Measurements from ENCODE around the gene RNF183.

Gene RNF183, protein sequence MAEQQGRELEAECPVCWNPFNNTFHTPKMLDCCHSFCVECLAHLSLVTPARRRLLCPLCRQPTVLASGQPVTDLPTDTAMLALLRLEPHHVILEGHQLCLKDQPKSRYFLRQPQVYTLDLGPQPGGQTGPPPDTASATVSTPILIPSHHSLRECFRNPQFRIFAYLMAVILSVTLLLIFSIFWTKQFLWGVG

DNA sequence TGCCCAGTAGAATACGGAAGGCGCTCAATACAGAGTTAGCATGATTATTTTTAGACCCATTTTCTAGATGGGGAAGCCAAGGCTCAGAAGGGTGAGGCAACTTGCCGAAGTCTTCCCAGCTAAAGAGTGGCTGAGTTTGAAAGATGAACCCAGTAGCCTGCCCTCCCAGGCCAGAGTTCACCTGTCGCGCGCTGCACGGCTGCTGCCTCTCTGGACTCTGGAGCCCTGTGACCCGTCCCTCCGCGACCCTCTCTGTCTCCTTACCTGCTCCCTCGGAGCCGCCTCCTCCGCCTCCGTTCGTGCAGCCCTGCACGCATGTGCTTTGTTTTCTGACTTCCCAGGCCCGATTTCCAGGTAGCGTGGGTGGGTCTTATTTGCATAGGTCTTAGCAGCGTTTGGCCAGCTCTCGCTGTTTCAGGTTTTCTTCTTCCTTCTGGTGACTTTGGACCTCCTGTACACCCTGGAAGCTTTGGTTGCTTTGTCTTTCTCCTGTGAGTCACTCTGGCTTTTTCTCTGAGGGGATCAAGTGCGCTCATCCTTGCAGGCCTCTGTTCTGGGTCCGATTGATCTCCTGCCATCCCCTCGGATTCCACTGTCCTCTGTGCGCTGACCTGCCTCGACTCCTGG, at the start of gene RNF183:
Gene RNF183, minus strand, starts transcription at position 585 of the 627 bp plus-strand sequence. CDS start 5,192 bp downstream, outside the sequence.
- TF ChIP-seq, protein P1, sequence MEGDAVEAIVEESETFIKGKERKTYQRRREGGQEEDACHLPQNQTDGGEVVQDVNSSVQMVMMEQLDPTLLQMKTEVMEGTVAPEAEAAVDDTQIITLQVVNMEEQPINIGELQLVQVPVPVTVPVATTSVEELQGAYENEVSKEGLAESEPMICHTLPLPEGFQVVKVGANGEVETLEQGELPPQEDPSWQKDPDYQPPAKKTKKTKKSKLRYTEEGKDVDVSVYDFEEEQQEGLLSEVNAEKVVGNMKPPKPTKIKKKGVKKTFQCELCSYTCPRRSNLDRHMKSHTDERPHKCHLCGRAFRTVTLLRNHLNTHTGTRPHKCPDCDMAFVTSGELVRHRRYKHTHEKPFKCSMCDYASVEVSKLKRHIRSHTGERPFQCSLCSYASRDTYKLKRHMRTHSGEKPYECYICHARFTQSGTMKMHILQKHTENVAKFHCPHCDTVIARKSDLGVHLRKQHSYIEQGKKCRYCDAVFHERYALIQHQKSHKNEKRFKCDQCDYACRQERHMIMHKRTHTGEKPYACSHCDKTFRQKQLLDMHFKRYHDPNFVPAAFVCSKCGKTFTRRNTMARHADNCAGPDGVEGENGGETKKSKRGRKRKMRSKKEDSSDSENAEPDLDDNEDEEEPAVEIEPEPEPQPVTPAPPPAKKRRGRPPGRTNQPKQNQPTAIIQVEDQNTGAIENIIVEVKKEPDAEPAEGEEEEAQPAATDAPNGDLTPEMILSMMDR (IDR thresholded peaks at IDR 0.05; ENCODE audit: insufficient read depth, low read length, poor library complexity, severe bottlenecking): no peak
- H3K27me3 ChIP-seq (replicated peaks; ENCODE audit: control insufficient read depth, insufficient read depth, low read length): 0 out of 2 replicates have a peak, but pooled peaks cover 1% of the 10 kb centered on the region
- no peak within 1 kb of the TSS for H3K4me3 ChIP-seq (replicated peaks; ENCODE audit: low read depth, low read length)
- H3K36me3 ChIP-seq (ENCODE audit: control insufficient read depth, insufficient read depth, low read length): no peaks in the 10 kb centered on the region
- DNase-seq (ENCODE audit: extremely low read depth, insufficient read length): no peak

DNA sequence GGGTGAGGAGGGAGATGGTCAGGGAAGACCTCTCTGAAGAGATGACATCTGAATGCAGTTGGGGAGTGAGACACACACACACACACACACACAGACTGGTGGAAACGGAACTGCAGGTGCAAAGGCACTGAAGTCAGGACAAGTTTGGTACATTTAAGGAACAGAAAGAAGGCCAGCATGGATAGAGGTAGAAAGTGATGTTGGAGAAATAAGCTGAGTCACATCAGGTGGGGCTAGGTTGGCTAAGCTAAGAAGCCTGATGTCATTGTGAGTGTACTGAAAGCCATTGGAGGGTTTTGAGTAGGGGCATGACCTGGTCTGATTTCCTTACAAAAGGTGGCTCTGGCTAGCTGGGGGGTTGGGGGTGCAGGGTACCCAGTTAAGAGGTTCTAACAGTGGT, 49.2 kb upstream of the RNF183 start:
- TF ChIP-seq, protein P1 (IDR thresholded peaks at IDR 0.05; ENCODE audit: insufficient read depth, low read length, poor library complexity, severe bottlenecking): no peak
- H3K4me3 ChIP-seq (replicated peaks; ENCODE audit: low read depth, low read length): no peak overlapping the region
- H3K36me3 ChIP-seq (ENCODE audit: control insufficient read depth, insufficient read depth, low read length): no peaks in the 10 kb centered on the region
- H3K27me3 ChIP-seq (replicated peaks; ENCODE audit: control insufficient read depth, insufficient read depth, low read length): no peaks in the 10 kb centered on the region; the same call in 1 of the 2 replicates
- no peak for DNase-seq (ENCODE audit: extremely low read depth, insufficient read length)

DNA sequence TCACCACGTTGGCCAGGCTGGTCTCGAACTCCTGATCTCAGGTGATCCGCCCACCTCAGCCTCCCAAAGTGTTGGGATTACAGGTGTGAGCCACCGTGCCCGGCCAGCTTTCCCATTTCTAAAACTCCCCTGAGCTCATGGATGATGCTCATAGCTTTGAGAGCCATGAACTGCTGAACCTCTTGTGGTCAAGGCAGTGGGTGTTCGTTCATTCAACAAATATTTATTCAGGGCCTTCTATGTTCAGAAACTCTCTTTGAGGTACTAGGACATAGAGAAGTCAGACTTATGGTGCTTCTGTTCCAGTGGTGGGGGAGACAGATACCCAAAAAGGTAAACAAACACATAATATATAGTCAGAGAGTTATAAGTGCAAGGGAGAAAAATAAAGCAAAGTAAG, 48.8 kb upstream of the RNF183 start:
- Histone ChIP-seq H3K36me3 (ENCODE audit: control insufficient read depth, insufficient read depth, low read length) (no peaks in the 10 kb centered on the region), H3K27me3 (replicated peaks; ENCODE audit: control insufficient read depth, insufficient read depth, low read length) (no peaks in the 10 kb centered on the region; the same call in 1 of the 2 replicates), H3K4me3 (replicated peaks; ENCODE audit: low read depth, low read length) (no peak overlapping the region)
- DNase-seq (ENCODE audit: extremely low read depth, insufficient read length): no peak
- TF ChIP-seq, protein P1 (IDR thresholded peaks at IDR 0.05; ENCODE audit: insufficient read depth, low read length, poor library complexity, severe bottlenecking): no peak

DNA sequence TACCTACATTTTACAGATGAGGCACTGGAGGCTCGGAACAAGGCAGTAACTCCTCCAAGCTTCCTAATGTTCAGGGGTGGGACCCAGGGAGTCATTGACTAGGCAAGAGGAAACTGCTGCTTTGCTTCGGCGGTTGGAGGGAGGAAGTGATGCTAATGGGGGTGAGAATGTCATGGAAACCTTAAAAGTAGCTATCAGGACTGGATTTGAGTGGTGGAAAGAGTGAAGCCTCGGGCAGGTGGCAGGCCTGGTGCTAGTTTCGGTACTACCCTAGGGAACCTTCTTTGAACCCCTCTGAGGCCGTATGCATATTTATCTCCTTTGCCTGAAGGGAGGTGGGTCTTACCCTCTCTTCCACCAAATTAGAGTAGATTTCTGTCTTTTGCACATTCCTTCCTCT, 47.8 kb upstream of the RNF183 start:
- TF ChIP-seq, protein P1 (IDR thresholded peaks at IDR 0.05; ENCODE audit: insufficient read depth, low read length, poor library complexity, severe bottlenecking): no peak
- Histone ChIP-seq H3K4me3 (replicated peaks; ENCODE audit: low read depth, low read length) (no peak overlapping the region), H3K36me3 (ENCODE audit: control insufficient read depth, insufficient read depth, low read length) (no peaks in the 10 kb centered on the region), H3K27me3 (replicated peaks; ENCODE audit: control insufficient read depth, insufficient read depth, low read length) (no peaks in the 10 kb centered on the region; the same call in 1 of the 2 replicates)
- no peak for DNase-seq (ENCODE audit: extremely low read depth, insufficient read length)

DNA sequence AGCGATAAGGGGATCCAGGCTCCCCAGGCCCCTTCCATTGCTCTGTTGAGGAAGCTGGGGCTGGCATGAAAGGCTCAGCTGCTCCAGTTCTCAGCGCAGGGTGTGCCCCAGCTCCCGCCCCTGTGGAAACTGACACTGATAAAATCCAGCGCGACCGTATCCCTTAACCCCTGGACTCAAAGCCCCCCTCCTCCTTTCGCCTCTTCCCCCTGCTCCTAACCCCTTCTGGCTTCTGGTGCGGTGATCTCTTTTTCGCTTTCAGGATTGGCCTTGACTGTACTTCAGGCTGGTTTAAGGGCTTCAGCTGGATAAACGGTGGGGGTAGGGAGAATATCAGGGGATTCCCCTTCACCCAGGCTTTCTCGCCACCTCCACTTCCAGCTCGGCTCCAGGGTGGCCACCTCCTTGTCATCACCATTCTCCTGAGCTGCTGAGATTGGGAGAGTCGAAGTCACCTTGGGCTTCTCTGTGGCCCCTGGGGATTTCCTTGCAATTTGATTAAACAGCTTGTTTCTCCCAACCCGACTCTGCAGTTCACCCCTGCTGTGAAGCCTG, 47.0 kb upstream of the RNF183 start:
- no peak for DNase-seq (ENCODE audit: extremely low read depth, insufficient read length)
- peak overlapping the region; percentile 47 for H3K4me3 ChIP-seq (replicated peaks; ENCODE audit: low read depth, low read length)

More for the DNA sequence above, 47.0 kb upstream of the RNF183 start:
- no peaks in the 10 kb centered on the region; the same call in 1 of the 2 replicates for H3K27me3 ChIP-seq (replicated peaks; ENCODE audit: control insufficient read depth, insufficient read depth, low read length)
- H3K36me3 ChIP-seq (ENCODE audit: control insufficient read depth, insufficient read depth, low read length): no peaks in the 10 kb centered on the region
- TF ChIP-seq, protein P1 (IDR thresholded peaks at IDR 0.05; ENCODE audit: insufficient read depth, low read length, poor library complexity, severe bottlenecking): no peak
